ENCODE data around the gene ANO8. TPM values are rescaled to one million over a fixed set of nuclear protein-coding genes. Genes with fewer than 3 reads are reported as not detected.

The ANO8 gene
- total and polyA plus RNA-seq, 2 donors (not counting 1 experiment from before 2014, with no cell fraction given): 1.1 to 5.9 TPM

DNA sequence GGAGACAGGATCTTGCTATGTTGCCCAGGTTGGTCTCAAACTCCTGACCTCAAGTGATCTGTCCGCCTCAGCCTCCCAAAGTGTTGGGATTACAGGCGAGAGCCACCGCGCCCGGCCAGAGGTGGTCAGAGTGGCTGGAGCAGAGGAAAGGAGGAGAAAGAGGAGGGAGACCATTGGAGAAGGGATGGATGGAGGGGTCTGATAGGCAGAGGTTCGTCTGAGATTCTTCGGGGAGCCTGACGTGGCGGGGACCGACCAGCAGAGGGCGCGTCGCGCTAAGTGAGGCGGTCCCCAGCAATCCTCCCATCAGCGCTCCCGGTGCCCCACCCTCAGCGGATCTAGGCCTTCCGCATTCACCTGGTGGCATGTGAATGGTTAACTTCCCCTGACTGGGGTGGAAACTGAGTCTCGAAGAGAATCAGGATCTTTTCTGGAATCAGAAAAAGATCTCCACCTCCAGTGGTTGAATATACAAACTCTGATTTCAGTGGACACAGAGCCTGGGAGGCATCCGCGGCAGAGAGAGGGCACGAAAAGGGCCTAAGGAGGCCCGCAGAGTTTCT, 11.5 kb upstream of the ANO8 start:
- no peak overlapping the region for H2AFZ ChIP-seq (ENCODE audit: low read length)

DNA sequence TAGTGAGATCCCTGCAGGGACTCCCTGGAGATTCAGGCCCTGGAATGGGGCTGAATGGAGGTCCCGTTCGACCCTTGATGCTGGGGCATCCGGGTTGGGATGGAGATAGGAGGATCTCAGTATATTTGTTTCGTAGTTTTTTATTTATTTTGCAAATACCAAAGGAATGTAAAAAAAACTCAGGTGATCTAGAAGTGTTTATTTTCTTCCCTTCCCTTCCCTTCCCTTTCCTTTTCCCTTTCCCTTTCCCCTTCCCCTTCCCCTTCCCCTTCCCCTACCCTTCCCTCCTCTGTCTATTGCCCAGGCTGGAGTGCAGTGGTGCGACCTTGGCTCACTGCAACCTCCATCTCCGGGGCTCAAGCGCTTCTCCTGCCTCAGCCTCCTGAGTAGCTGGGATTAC, 7.2 kb upstream of the ANO8 start:
- H4K20me1 ChIP-seq (ENCODE audit: control insufficient read depth, extremely low read depth, insufficient read depth, low read length): no peaks in the 10 kb centered on the region
- H3K79me2 ChIP-seq (ENCODE audit: control insufficient read depth, insufficient read depth, low read length): no peaks in the 10 kb centered on the region
- peaks cover 3% of the 10 kb centered on the region for H3K36me3 ChIP-seq (ENCODE audit: control insufficient read depth, insufficient read depth, low read length)
- DNase-seq (ENCODE audit: low read depth in 2 of 2): no peak
- H3K4me2 ChIP-seq (ENCODE audit: extremely low read depth, insufficient read depth, low read length): no peak overlapping the region
- no peak overlapping the region for H2AFZ ChIP-seq (ENCODE audit: low read length)
- no peak overlapping the region for H3K9ac ChIP-seq (ENCODE audit: insufficient read depth, low read length)
- no peak for TF ChIP-seq EZH2 (IDR thresholded peaks at IDR 0.05; ENCODE audit: low read length, missing control alignments)
- TF ChIP-seq, protein P1, sequence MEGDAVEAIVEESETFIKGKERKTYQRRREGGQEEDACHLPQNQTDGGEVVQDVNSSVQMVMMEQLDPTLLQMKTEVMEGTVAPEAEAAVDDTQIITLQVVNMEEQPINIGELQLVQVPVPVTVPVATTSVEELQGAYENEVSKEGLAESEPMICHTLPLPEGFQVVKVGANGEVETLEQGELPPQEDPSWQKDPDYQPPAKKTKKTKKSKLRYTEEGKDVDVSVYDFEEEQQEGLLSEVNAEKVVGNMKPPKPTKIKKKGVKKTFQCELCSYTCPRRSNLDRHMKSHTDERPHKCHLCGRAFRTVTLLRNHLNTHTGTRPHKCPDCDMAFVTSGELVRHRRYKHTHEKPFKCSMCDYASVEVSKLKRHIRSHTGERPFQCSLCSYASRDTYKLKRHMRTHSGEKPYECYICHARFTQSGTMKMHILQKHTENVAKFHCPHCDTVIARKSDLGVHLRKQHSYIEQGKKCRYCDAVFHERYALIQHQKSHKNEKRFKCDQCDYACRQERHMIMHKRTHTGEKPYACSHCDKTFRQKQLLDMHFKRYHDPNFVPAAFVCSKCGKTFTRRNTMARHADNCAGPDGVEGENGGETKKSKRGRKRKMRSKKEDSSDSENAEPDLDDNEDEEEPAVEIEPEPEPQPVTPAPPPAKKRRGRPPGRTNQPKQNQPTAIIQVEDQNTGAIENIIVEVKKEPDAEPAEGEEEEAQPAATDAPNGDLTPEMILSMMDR (conservative IDR thresholded peaks at IDR 0.05 in 1 of 2, IDR thresholded peaks at IDR 0.05 in 1 of 2; ENCODE audit: low read depth in 1 of 2, low read length in 2 of 2): no peak
- H3K27ac ChIP-seq (ENCODE audit: insufficient read depth, low read length): no peak overlapping the region
- peaks cover 3% of the 10 kb centered on the region for H3K4me1 ChIP-seq (ENCODE audit: control insufficient read depth, extremely low read depth, insufficient read depth, low read length)
- no peaks in the 10 kb centered on the region for H3K9me3 ChIP-seq (ENCODE audit: control insufficient read depth, insufficient read depth, low read depth, low read length)
- H3K4me3 ChIP-seq (replicated peaks in 1 of 4; ENCODE audit: control extremely low read depth in 1 of 4, insufficient read depth in 1 of 4, low read depth in 3 of 4, low read length in 4 of 4): no peak overlapping the region
- no peaks in the 10 kb centered on the region for H3K27me3 ChIP-seq (ENCODE audit: control insufficient read depth, insufficient read depth, low read length)

More for the DNA sequence above, 11.5 kb upstream of the ANO8 start:
- no peak overlapping the region for H3K4me3 ChIP-seq (replicated peaks in 1 of 4; ENCODE audit: control extremely low read depth in 1 of 4, insufficient read depth in 1 of 4, low read depth in 3 of 4, low read length in 4 of 4)
- TF ChIP-seq, protein P1 (conservative IDR thresholded peaks at IDR 0.05 in 1 of 2, IDR thresholded peaks at IDR 0.05 in 1 of 2; ENCODE audit: low read depth in 1 of 2, low read length in 2 of 2): peak; percentile 89 to 91
- no peak for TF ChIP-seq EZH2 (IDR thresholded peaks at IDR 0.05; ENCODE audit: low read length, missing control alignments)
- H3K27ac ChIP-seq (ENCODE audit: insufficient read depth, low read length): no peak overlapping the region
- H3K4me2 ChIP-seq (ENCODE audit: extremely low read depth, insufficient read depth, low read length): no peak overlapping the region
- no peak overlapping the region for H3K9ac ChIP-seq (ENCODE audit: insufficient read depth, low read length)
- H3K27me3 ChIP-seq (ENCODE audit: control insufficient read depth, insufficient read depth, low read length): peaks cover 3% of the 10 kb centered on the region
- no peaks in the 10 kb centered on the region for H3K4me1 ChIP-seq (ENCODE audit: control insufficient read depth, extremely low read depth, insufficient read depth, low read length)
- H3K9me3 ChIP-seq (ENCODE audit: control insufficient read depth, insufficient read depth, low read depth, low read length): no peaks in the 10 kb centered on the region
- DNase-seq (ENCODE audit: low read depth in 2 of 2): peak; percentile 47 to 54
- peaks cover 3% of the 10 kb centered on the region for H3K36me3 ChIP-seq (ENCODE audit: control insufficient read depth, insufficient read depth, low read length)
- H3K79me2 ChIP-seq (ENCODE audit: control insufficient read depth, insufficient read depth, low read length): no peaks in the 10 kb centered on the region
- H4K20me1 ChIP-seq (ENCODE audit: control insufficient read depth, extremely low read depth, insufficient read depth, low read length): no peaks in the 10 kb centered on the region

DNA sequence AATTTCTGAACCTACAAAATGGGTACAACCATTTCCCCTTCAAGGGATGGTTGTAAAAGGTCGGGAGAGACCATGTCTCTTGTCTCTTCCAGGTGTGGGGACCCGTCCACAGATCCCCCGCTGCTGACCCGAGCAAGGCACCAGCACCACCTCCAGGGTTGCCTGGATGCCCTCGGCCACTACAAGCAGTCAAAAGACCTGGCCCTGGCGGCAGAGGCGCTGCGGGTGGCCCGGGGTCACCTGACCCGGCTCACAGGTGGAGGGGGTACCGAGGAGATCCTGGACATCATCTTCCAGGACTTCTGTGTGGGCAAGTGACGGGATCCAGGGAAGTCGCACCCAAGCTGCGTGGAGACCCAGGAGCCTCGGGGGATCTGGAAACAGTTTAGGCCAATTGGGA, 6.7 kb upstream of the ANO8 start:
- H3K9me3 ChIP-seq (ENCODE audit: control insufficient read depth, insufficient read depth, low read depth, low read length): no peaks in the 10 kb centered on the region
- H3K9ac ChIP-seq (ENCODE audit: insufficient read depth, low read length): no peak overlapping the region
- H4K20me1 ChIP-seq (ENCODE audit: control insufficient read depth, extremely low read depth, insufficient read depth, low read length): no peaks in the 10 kb centered on the region
- H3K27ac ChIP-seq (ENCODE audit: insufficient read depth, low read length): no peak overlapping the region
- H3K36me3 ChIP-seq (ENCODE audit: control insufficient read depth, insufficient read depth, low read length): peaks cover 3% of the 10 kb centered on the region
- no peak for TF ChIP-seq EZH2 (IDR thresholded peaks at IDR 0.05; ENCODE audit: low read length, missing control alignments)
- TF ChIP-seq, protein P1 (conservative IDR thresholded peaks at IDR 0.05 in 1 of 2, IDR thresholded peaks at IDR 0.05 in 1 of 2; ENCODE audit: low read depth in 1 of 2, low read length in 2 of 2): no peak
- H3K79me2 ChIP-seq (ENCODE audit: control insufficient read depth, insufficient read depth, low read length): no peaks in the 10 kb centered on the region
- no peak overlapping the region for H2AFZ ChIP-seq (ENCODE audit: low read length)
- H3K4me1 ChIP-seq (ENCODE audit: control insufficient read depth, extremely low read depth, insufficient read depth, low read length): peaks cover 3% of the 10 kb centered on the region
- no peak overlapping the region for H3K4me2 ChIP-seq (ENCODE audit: extremely low read depth, insufficient read depth, low read length)
- no peaks in the 10 kb centered on the region for H3K27me3 ChIP-seq (ENCODE audit: control insufficient read depth, insufficient read depth, low read length)
- no peak for DNase-seq (ENCODE audit: low read depth in 2 of 2)
- no peak overlapping the region for H3K4me3 ChIP-seq (replicated peaks in 1 of 4; ENCODE audit: control extremely low read depth in 1 of 4, insufficient read depth in 1 of 4, low read depth in 3 of 4, low read length in 4 of 4)
